Adrenal gland (tissue), 12 donors: ENCODE results near the gene NRDC. TPM values are rescaled to one million over a fixed set of nuclear protein-coding genes. Genes with fewer than 3 reads are reported as not detected.

ENCODE experiments used
- DNase-seq, 7 donors: peaks; one replicate each; pipeline ENCODE4 v3.0.0-alpha.2; 2019 to 2020
- H3K27ac ChIP-seq, 5 donors: fragments of 200-600 bp; sonication (generic) in 4 of 5; 1 replicate in 3 of 5; 2 replicates in 2 of 5; pipeline versions ENCODE4 v1.5.1 to v1.8.0; 2016 to 2020; ENCODE audit warnings: mild to moderate bottlenecking in 1 of 5
- H3K27me3 ChIP-seq: fragments of 200-600 bp; 2 replicates; pipeline ENCODE4 v1.8.0; 2021
- H3K36me3 ChIP-seq, 2 donors: fragments of 200-600 bp; replicated peaks in 1 of 2; 1 replicate in 1 of 2; 2 replicates in 1 of 2; pipeline versions ENCODE4 v1.5.1 to v1.8.0; 2018 to 2022
- H3K4me1 ChIP-seq, 2 donors: fragments of 200-600 bp; replicated peaks in 1 of 2; 1 replicate in 1 of 2; 2 replicates in 1 of 2; pipeline versions ENCODE4 v1.5.1 to v1.8.0; 2018 to 2021
- H3K4me3 ChIP-seq, 4 donors: fragments of 200-600 bp; sonication (generic) in 3 of 4; one replicate each; pipeline ENCODE4 v1.5.1; 2016 to 2018
- H3K9me3 ChIP-seq, 3 donors: fragments of 200-600 bp; sonication (generic) in 1 of 3; replicated peaks in 1 of 3; 1 replicate in 2 of 3; 2 replicates in 1 of 3; pipeline versions ENCODE4 v1.5.1 to v1.8.0; 2016 to 2021
- POLR2A ChIP-seq, 2 donors: fragments of 450-650 bp; IDR thresholded peaks; one replicate each; pipeline ENCODE4 v1.6.1; 2017; ENCODE audit warnings: antibody characterized with exemption in 2 of 2, mild to moderate bottlenecking in 2 of 2, moderate library complexity in 1 of 2
- WGBS, 4 donors: extraction: QIAGEN DNeasy Blood & Tissue Kit in 2 of 4; methylation state at CpG; one replicate each; pipeline versions ENCODE4 v1.1.5 to v1.1.7; 2013 to 2017; 5-methylcytosine and 5-hydroxymethylcytosine counted together
- intact Hi-C, 2 donors: fragments of 100-400 bp; cut with DNase I; formaldehyde crosslinking; loops; one replicate each; pipeline versions ENCODE4 v1.14.1 to v1.15.0; 2022 to 2023
- polyA plus RNA-seq, 3 donors: library from polyadenylated mRNA; stranded (reverse); fragments of 200-250 nt in 2 of 3; fragments of 350-450 nt in 1 of 3; fragmentation: Illumina TruSeq in 1 of 3; extraction: RNeasy Lipid Tissue Mini Kit (QIAGEN cat#74804) in 1 of 3; gene quantifications; one replicate each; pipeline ENCODE4 v1.2.3, GENCODE V29; 2013 to 2014
- total RNA-seq, 9 donors: library from RNA; depleted of rRNA in 4 of 9; stranded (reverse); fragments of >200 nt in 4 of 9; fragments of 120-200 nt in 1 of 9; fragmentation: NEBNext Ultra II Directional in 1 of 9; extraction: Animal tissue kit (Norgen Biotek cat#: 25700) in 1 of 9; gene quantifications; one replicate each; pipeline versions ENCODE4 v1.1.0 to v1.2.4, GENCODE V29; 2013 to 2023
- TF ChIP-seq, protein P1 (sequence below), 6 experiments: fragments of 450-650 bp in 4 of 6; fragments of 200-600 bp in 2 of 6; sonication (generic) in 1 of 6; IDR thresholded peaks; 1 replicate in 5 of 6; 2 replicates in 1 of 6; pipeline versions ENCODE4 v1.5.1 to v1.8.0; 2016 to 2021; ENCODE audit warnings: antibody characterized with exemption in 6 of 6, mild to moderate bottlenecking in 2 of 6, moderate library complexity in 1 of 6
- donor health status: healthy with polysubstance abuse.
- donor health status: Bipolar disorder and iron deficiency.
- donor health status: DM: yes; HTN: yes; CAD: no.
- donor health status: DM: no; HTN: no; CAD: no.
- donor health status: DM: no; HTN: no; CAD: no.
- donor health status: DM: yes; HTN: yes; CAD: no.

NRDC gene
- total and polyA plus RNA-seq, 12 donors: 49.5 to 373 (median 119) TPM

DNA sequence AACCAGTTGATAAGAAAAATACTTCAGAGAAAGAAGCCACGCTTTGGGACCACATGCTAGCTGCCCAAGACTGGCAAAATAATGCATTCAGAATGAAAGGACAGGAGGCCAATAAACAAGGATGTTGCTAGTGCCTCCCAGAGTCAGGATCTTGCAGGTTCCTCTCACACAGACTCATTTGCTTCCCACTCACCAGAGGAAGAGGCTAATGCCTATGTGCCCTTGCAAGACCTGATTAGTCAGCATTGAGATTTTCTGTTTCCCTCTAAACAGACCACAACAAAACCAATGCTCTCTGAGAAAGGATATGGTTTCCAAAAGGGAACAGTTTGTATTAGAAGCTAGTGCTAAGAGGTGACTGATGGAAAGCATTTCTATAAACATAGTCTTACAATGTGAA, 85.7 kb downstream of the NRDC start:
- TF ChIP-seq, protein P1, sequence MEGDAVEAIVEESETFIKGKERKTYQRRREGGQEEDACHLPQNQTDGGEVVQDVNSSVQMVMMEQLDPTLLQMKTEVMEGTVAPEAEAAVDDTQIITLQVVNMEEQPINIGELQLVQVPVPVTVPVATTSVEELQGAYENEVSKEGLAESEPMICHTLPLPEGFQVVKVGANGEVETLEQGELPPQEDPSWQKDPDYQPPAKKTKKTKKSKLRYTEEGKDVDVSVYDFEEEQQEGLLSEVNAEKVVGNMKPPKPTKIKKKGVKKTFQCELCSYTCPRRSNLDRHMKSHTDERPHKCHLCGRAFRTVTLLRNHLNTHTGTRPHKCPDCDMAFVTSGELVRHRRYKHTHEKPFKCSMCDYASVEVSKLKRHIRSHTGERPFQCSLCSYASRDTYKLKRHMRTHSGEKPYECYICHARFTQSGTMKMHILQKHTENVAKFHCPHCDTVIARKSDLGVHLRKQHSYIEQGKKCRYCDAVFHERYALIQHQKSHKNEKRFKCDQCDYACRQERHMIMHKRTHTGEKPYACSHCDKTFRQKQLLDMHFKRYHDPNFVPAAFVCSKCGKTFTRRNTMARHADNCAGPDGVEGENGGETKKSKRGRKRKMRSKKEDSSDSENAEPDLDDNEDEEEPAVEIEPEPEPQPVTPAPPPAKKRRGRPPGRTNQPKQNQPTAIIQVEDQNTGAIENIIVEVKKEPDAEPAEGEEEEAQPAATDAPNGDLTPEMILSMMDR (IDR thresholded peaks at IDR 0.05): no peak
- TF ChIP-seq POLR2A (IDR thresholded peaks at IDR 0.05): no peak
- no peaks in the 10 kb centered on the region for H3K4me1 ChIP-seq
- H3K27ac ChIP-seq: no peak overlapping the region
- intact Hi-C loops: loop anchor here in 1 of 2 donors (10.0 kb wide), 1 partner anchor 62 kb away; no protein-coding TSS in a partner anchor
- no peaks in the 10 kb centered on the region for H3K27me3 ChIP-seq
- 79 to 93% (median 92%) methylated on average over 1 of the region's 1 CpG for WGBS, 4 donors
- H3K36me3 ChIP-seq: peaks cover 0 to 87% of the 10 kb centered on the region in 2 donors
- no peak for DNase-seq
- no peaks in the 10 kb centered on the region for H3K9me3 ChIP-seq
- H3K4me3 ChIP-seq: no peak overlapping the region

DNA sequence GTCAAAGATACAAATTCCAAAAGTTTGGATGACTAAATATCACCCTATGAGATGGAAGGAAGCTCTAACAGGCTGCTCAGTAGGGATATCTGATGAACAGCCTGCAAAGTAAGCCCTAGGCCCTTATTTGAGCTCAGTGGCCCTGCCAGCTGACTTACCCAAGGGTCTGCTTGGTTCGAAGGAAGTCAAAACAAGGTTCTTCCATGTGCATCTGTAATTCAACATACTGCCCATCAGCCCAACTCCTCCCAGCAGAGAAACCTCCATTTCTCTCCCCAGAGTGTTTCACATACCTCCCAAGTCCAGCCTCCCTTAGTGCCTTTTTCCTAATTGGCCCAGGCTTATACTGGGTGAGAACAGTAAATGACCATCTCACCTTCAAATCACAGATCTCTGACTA, 86.6 kb downstream of the NRDC start:
- TF ChIP-seq, protein P1 (IDR thresholded peaks at IDR 0.05): no peak
- no peak for TF ChIP-seq POLR2A (IDR thresholded peaks at IDR 0.05)
- 83 to 100% (median 91%) methylated on average over 1 of the region's 1 CpG for WGBS, 4 donors
- DNase-seq: no peak
- no peak overlapping the region for H3K4me3 ChIP-seq
- H3K27me3 ChIP-seq: no peaks in the 10 kb centered on the region
- no peak overlapping the region for H3K27ac ChIP-seq
- H3K9me3 ChIP-seq: no peaks in the 10 kb centered on the region
- H3K36me3 ChIP-seq: peaks cover 0 to 87% of the 10 kb centered on the region in 2 donors
- intact Hi-C loops: loop anchor here in 1 of 2 donors (10.0 kb wide), 1 partner anchor 63 kb away; no protein-coding TSS in a partner anchor
- H3K4me1 ChIP-seq: no peaks in the 10 kb centered on the region

DNA sequence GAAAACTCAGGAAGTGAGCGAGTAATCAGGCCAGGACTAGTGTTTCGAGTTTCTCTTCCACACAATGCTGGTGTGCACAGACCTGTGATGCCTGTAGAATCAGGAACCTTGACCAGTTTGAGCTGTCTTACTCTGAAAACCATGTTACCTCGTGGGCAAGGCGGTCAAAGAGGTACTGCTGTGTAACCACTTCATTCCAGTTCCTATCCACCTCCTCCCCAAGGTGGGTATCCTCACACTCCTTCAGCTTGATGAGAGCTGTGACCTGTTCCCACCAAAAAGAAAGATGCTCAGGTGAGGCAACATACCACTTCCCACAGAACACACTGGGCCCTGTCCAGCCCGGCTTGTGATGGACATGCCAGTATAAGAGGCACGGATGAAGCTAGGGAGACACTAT, 88.1 kb downstream of the NRDC start:
- 94 to 97% (median 95%) methylated on average over 4 to 6 of the region's 6 CpGs for WGBS, 4 donors
- H3K4me1 ChIP-seq: no peaks in the 10 kb centered on the region
- H3K36me3 ChIP-seq: peaks cover 0 to 96% of the 10 kb centered on the region in 2 donors
- H3K27ac ChIP-seq: no peak overlapping the region
- intact Hi-C loops: loop anchor here in 1 of 2 donors (10.0 kb wide), 1 partner anchor 64 kb away; no protein-coding TSS in a partner anchor
- TF ChIP-seq, protein P1 (IDR thresholded peaks at IDR 0.05): no peak
- TF ChIP-seq POLR2A (IDR thresholded peaks at IDR 0.05): no peak
- H3K9me3 ChIP-seq: no peaks in the 10 kb centered on the region
- no peak overlapping the region for H3K4me3 ChIP-seq
- H3K27me3 ChIP-seq: no peaks in the 10 kb centered on the region
- DNase-seq: no peak

DNA sequence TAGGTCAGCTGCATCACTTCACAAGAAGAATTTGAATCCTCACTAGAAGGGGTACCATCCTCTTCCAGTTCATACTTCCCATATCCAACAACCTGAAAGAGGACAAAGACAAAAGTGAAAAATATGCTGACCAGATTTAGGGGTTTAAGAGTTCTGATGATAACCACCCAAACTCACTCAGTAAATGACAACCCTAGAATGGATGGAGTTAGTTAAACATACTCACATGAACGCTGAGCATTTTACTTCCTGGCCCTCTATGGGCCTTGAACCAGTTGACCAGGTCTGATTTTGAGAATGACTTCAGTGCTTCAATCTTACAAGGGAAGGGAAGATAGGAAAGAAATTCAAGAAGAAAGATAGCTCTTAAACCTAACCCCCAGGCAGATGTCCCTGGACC, 89.2 kb downstream of the NRDC start:
- DNase-seq: no peak
- Histone ChIP-seq H3K36me3 (peaks cover 0 to 98% of the 10 kb centered on the region in 2 donors), H3K4me1 (no peaks in the 10 kb centered on the region), H3K9me3 (no peaks in the 10 kb centered on the region), H3K4me3 (no peak overlapping the region), H3K27me3 (no peaks in the 10 kb centered on the region), H3K27ac (no peak overlapping the region)
- 94 to 100% (median 95%) methylated on average over 1 of the region's 1 CpG for WGBS, 4 donors
- TF ChIP-seq, protein P1 (IDR thresholded peaks at IDR 0.05): no peak
- TF ChIP-seq POLR2A (IDR thresholded peaks at IDR 0.05): no peak
- intact Hi-C loops: no loop called here
